Subcutaneous adipose tissue (tissue), 4 donors: Measurements from ENCODE around the gene ADCK2. TPM values are rescaled to one million over a fixed set of nuclear protein-coding genes. Genes with fewer than 3 reads are reported as not detected.

ENCODE experiments used
- CTCF ChIP-seq: fragments of 450-650 bp; IDR thresholded peaks from one replicate; pipeline ENCODE4 v1.5.1; 2016; ENCODE audit warnings: low read depth, mild to moderate bottlenecking, control low read depth, antibody characterized with exemption, moderate library complexity
- total RNA-seq, 4 donors: library from RNA; depleted of rRNA; stranded (reverse); fragments of >200 nt; gene quantifications; one replicate each; pipeline ENCODE4 v1.1.0, GENCODE V29; 2016

ADCK2 gene
- total RNA-seq, 4 donors from 2014 or later, result 6.8 to 45.0 (median 19.9) TPM

DNA sequence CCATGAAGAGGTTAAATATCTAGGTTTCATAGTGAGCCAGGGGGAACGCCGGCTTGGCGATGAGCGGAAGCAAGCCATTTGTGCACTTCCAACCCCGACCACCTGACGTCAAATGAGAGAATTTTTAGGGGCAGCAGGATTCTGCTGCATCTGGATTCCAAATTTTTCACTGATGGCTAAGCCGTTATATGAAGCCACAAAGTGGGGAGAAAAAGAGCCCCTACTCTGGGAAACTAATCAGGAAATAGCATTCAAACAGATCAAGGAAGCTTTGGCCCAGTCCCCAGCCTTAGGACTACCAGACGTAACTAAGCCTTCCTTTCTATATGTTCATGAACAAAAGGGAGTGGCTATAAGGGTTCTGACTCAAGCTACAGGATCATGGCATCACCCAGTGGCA is 12.9 kb upstream of the ADCK2 start:
- TF ChIP-seq CTCF, result no peak

GRCh38 chr7:140661124-140661523 is 11.6 kb upstream of the ADCK2 start:
- no peak for TF ChIP-seq CTCF

- no peak for TF ChIP-seq CTCF
Measured at GRCh38 chr7:140667476-140667875, 5.3 kb upstream of the ADCK2 start.

DNA sequence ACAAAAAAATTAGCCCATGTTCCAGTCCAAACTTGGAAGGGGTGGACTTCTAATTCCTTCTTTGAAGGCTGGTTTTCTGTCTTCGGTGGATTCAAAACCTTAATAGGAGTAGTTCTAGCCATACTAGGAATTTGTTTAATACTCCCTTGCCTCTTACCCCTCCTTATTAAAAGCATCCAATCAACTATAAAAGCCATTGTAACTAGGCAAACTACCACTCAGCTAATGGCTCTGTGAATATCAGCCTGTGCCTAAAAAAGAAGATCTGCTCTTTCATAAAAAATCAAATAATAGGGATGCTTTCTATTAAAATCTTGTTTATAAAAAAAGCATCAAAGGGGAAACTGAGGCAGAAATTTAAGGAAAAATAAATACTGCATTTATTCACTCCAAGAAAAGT is 4.1 kb upstream of the ADCK2 start:
- no peak for TF ChIP-seq CTCF

GRCh38 chr7:140669352-140669751 is 3.4 kb upstream of the ADCK2 start:
- no peak for TF ChIP-seq CTCF

- TF ChIP-seq CTCF, result no peak
Measured at GRCh38 chr7:140670343-140670935, 2.3 kb upstream of the ADCK2 start.

- TF ChIP-seq CTCF, result no peak
Measured at GRCh38 chr7:140671966-140672365, 779 bp upstream of the ADCK2 start.
